ENCODE results near the gene ZBTB21. TPM values are rescaled to one million over a fixed set of nuclear protein-coding genes. Genes with fewer than 3 reads are reported as not detected.

ZBTB21 gene
- total RNA-seq, 1 experiment from 2014 or later, result 18.1 TPM

- H3K27me3 ChIP-seq (ENCODE audit: insufficient read depth, low read length), result no peaks in the 10 kb centered on the region
- H3K23ac ChIP-seq (ENCODE audit: insufficient read length, low read depth, low read length), result no peak overlapping the region
- no peak overlapping the region for H3K18ac ChIP-seq (ENCODE audit: insufficient read length, low read depth, low read length)
- no peak overlapping the region for H3K9ac ChIP-seq (ENCODE audit: extremely low read depth, insufficient read length, low read length)
- Mint-ChIP-seq H3K27ac (no peak overlapping the region; a peak in 1 of 7 replicates), H3K4me1 (peaks cover 13 to 25% of the 10 kb centered on the region in 2 experiments), H3K36me3 (ENCODE audit: insufficient read depth in 1 of 3, low read depth in 3 of 3) (no peaks in the 10 kb centered on the region), H3K27me3 (ENCODE audit: low read depth) (peaks cover 24% of the 10 kb centered on the region), H3K4me3 (no peak overlapping the region), H3K9me3 (no peaks in the 10 kb centered on the region)
- H3K9me3 ChIP-seq (ENCODE audit: control insufficient read depth, low read depth, low read length), result no peaks in the 10 kb centered on the region
- H3K4me2 ChIP-seq (ENCODE audit: insufficient read depth, insufficient read length, low read length), result no peak overlapping the region
- H4K91ac ChIP-seq (ENCODE audit: insufficient read length, low read depth, low read length), result no peak overlapping the region
- WGBS (ENCODE audit: extremely low coverage, insufficient read length, low lambda C conversion rate), result no CpG with 5 or more reads among the region's 11 CpGs
- no peak for DNase-seq
- no peak overlapping the region for H2BK5ac ChIP-seq (ENCODE audit: insufficient read length, low read length)
- H3K4ac ChIP-seq (ENCODE audit: low read depth, low read length), result no peak overlapping the region
- H3K14ac ChIP-seq (ENCODE audit: insufficient read depth, low read length), result no peak overlapping the region
- peaks cover 4% of the 10 kb centered on the region for H3K23me2 ChIP-seq (ENCODE audit: insufficient read length, low read depth, low read length, poor library complexity, severe bottlenecking)
- H3T11ph ChIP-seq (ENCODE audit: low read length), result no peak overlapping the region
- TF ChIP-seq CTCF (conservative IDR thresholded peaks at IDR 0.05), result no peak
- H2BK120ac ChIP-seq (ENCODE audit: low read depth, low read length, poor library complexity, severe bottlenecking), result no peak overlapping the region
- no peak overlapping the region for H3K27ac ChIP-seq (ENCODE audit: insufficient read length, low read depth, low read length)
- no peaks in the 10 kb centered on the region; the same call in 1 of the 2 replicates for H3K4me1 ChIP-seq (ENCODE audit: insufficient read depth, low read length)
- H2AFZ ChIP-seq (ENCODE audit: low read length), result no peak overlapping the region
- no peak overlapping the region for H2BK15ac ChIP-seq (ENCODE audit: low read depth, low read length)
- no peaks in the 10 kb centered on the region for H3K79me2 ChIP-seq (ENCODE audit: insufficient read depth, low read length)
- H3K56ac ChIP-seq (ENCODE audit: insufficient read length, low read depth, low read length), result no peak overlapping the region
- no peaks in the 10 kb centered on the region for H3K79me1 ChIP-seq (ENCODE audit: insufficient read depth, low read depth, low read length, poor library complexity, severe bottlenecking)
- H4K20me1 ChIP-seq (ENCODE audit: control insufficient read depth, insufficient read depth, insufficient read length), result no peaks in the 10 kb centered on the region
- no peak overlapping the region for H4K5ac ChIP-seq (ENCODE audit: insufficient read length, low read depth, low read length)
- no peak overlapping the region for H2BK12ac ChIP-seq (ENCODE audit: insufficient read length, low read depth, low read length)
- no peak overlapping the region for H2BK20ac ChIP-seq (ENCODE audit: low read depth, low read length, poor library complexity, severe bottlenecking)
- H4K8ac ChIP-seq (replicated peaks; ENCODE audit: insufficient read length, low read depth, low read length), result no peak overlapping the region
- H2AK5ac ChIP-seq (ENCODE audit: insufficient read length, low read length), result no peak overlapping the region
These were observed 12.7 kb upstream of the ZBTB21 start for GRCh38 chr21:42022906-42023305.
